ENCODE data around the gene TRAPPC4. TPM values are rescaled to one million over a fixed set of nuclear protein-coding genes. Genes with fewer than 3 reads are reported as not detected.
"Not testable (repeated sequence)": the region's sequence is repeated elsewhere in the genome, so short reads cannot be mapped to it uniquely, and the experiment has no call there.

Gene TRAPPC4
- total RNA-seq, 1 experiment from 2014 or later: 73.0 TPM

GRCh38 chr11:118991486-118992038 is 27.0 kb upstream of the TRAPPC4 start:
- BruUV-seq (replicated peaks); H3K36me3 ChIP-seq (ENCODE audit: insufficient read depth, low read length, poor library complexity, severe bottlenecking); H3K4me1 ChIP-seq (ENCODE audit: insufficient read depth, low read length, poor library complexity, severe bottlenecking); POLR2A ChIA-PET (ENCODE audit: low non-redundant PET); DNase-seq (ENCODE audit: low spot score); H3K4me3 ChIP-seq (ENCODE audit: low read depth, low read length, poor library complexity, severe bottlenecking); CTCF ChIA-PET; H3K27me3 ChIP-seq (replicated peaks; ENCODE audit: insufficient read depth, low read depth, low read length, poor library complexity); intact Hi-C loops (cut with micrococcal nuclease; ENCODE audit: unreplicated experiment); H3K27ac ChIP-seq (ENCODE audit: low read depth, low read length, poor library complexity, severe bottlenecking); H3K9me3 ChIP-seq (ENCODE audit: low read depth, low read length, poor library complexity, severe bottlenecking): not testable (repeated sequence)

GRCh38 chr11:118996926-118997626 is 21.5 kb upstream of the TRAPPC4 start:
- intact Hi-C loops (cut with micrococcal nuclease; ENCODE audit: unreplicated experiment): no loop called here
- Histone ChIP-seq H3K4me1 (ENCODE audit: insufficient read depth, low read length, poor library complexity, severe bottlenecking) (peaks cover 14% of the 10 kb centered on the region), H3K27me3 (replicated peaks; ENCODE audit: insufficient read depth, low read depth, low read length, poor library complexity) (no peaks in the 10 kb centered on the region), H3K36me3 (ENCODE audit: insufficient read depth, low read length, poor library complexity, severe bottlenecking) (peaks cover 22% of the 10 kb centered on the region), H3K9me3 (ENCODE audit: low read depth, low read length, poor library complexity, severe bottlenecking) (no peaks in the 10 kb centered on the region), H3K4me3 (ENCODE audit: low read depth, low read length, poor library complexity, severe bottlenecking) (peak overlapping the region; percentile 79), H3K27ac (ENCODE audit: low read depth, low read length, poor library complexity, severe bottlenecking) (peak overlapping the region; percentile 67)
- CTCF ChIA-PET: interaction anchor here (0.6 kb wide), 1 partner anchor 390 kb away, joined by 5 read pairs; no protein-coding TSS in a partner anchor
- POLR2A ChIA-PET (ENCODE audit: low non-redundant PET): no interaction called here
- BruUV-seq (replicated peaks): TSS peak; percentile 49
- DNase-seq (ENCODE audit: low spot score): peak; percentile 71
- peak; percentile 41; the same call in 1 of the 2 replicates for TF ChIP-seq CTCF (conservative IDR thresholded peaks at IDR 0.05; ENCODE audit: low read depth, low read length)
- no peak for TF ChIP-seq EZH2 (IDR thresholded peaks at IDR 0.05; ENCODE audit: borderline replicate concordance, low read depth, low read length, poor library complexity, severe bottlenecking)

GRCh38 chr11:118997627-118998387 is 20.8 kb upstream of the TRAPPC4 start, which contains the start of gene CENATAC:
Gene CENATAC, plus strand, starts transcription at chr11:118998138. Its CDS starts 60 bp downstream, at chr11:118998198.
- DNase-seq (ENCODE audit: low spot score): peak; percentile 96
- no peaks in the 10 kb centered on the region for H3K9me3 ChIP-seq (ENCODE audit: low read depth, low read length, poor library complexity, severe bottlenecking)
- POLR2A ChIA-PET (ENCODE audit: low non-redundant PET): no interaction called here
- peaks cover 30% of the 10 kb centered on the region for H3K36me3 ChIP-seq (ENCODE audit: insufficient read depth, low read length, poor library complexity, severe bottlenecking)
- peaks cover 14% of the 10 kb centered on the region for H3K4me1 ChIP-seq (ENCODE audit: insufficient read depth, low read length, poor library complexity, severe bottlenecking)
- H3K4me3 ChIP-seq (ENCODE audit: low read depth, low read length, poor library complexity, severe bottlenecking): peak within 1 kb of the TSS; percentile 79
- peak within 1 kb of the TSS; percentile 67 for H3K27ac ChIP-seq (ENCODE audit: low read depth, low read length, poor library complexity, severe bottlenecking)
- intact Hi-C loops (cut with micrococcal nuclease; ENCODE audit: unreplicated experiment): no loop called here
- no peaks in the 10 kb centered on the region for H3K27me3 ChIP-seq (replicated peaks; ENCODE audit: insufficient read depth, low read depth, low read length, poor library complexity)
- no TSS peak for BruUV-seq (replicated peaks)
- TF ChIP-seq CTCF (conservative IDR thresholded peaks at IDR 0.05; ENCODE audit: low read depth, low read length) (0 out of 2 replicates have a peak, but pooled peaks have one; percentile 16), EZH2 (IDR thresholded peaks at IDR 0.05; ENCODE audit: borderline replicate concordance, low read depth, low read length, poor library complexity, severe bottlenecking) (no peak)
- CTCF ChIA-PET: interaction anchor here (0.6 kb wide), 1 partner anchor 389 kb away, joined by 5 read pairs; no protein-coding TSS in a partner anchor

All from A673 (cell line).